Karpas-422 (cell line): ENCODE measurements around the gene ARHGAP22. TPM values are rescaled to one million over a fixed set of nuclear protein-coding genes. Genes with fewer than 3 reads are reported as not detected.
"Not testable (repeated sequence)": the region's sequence is repeated elsewhere in the genome, so short reads cannot be mapped to it uniquely, and the experiment has no call there.

Source experiments
- DNase-seq: peaks from one replicate; pipeline ENCODE4 v3.0.0-alpha.2; 2015
- H2AFZ ChIP-seq: fragments of 200-600 bp; sonication (generic); 2 replicates; pipeline ENCODE4 v1.6.1; 2014; ENCODE audit warnings: antibody characterized with exemption, low read length, mixed read lengths
- H3K27ac ChIP-seq: fragments of 200-600 bp; sonication (generic); 2 replicates; pipeline ENCODE4 v1.5.1; 2014; ENCODE audit warnings: mild to moderate bottlenecking, low read length, moderate library complexity
- H3K27me3 ChIP-seq: fragments of 200-600 bp; sonication (generic); 2 replicates; pipeline ENCODE4 v1.6.1; 2014; ENCODE audit warnings: low read length, mixed read lengths
- H3K36me3 ChIP-seq: fragments of 200-600 bp; sonication (generic); 2 replicates; pipeline ENCODE4 v1.6.1; 2014; ENCODE audit warnings: low read length, mixed read lengths; ENCODE audit not compliant: insufficient read depth
- H3K4me1 ChIP-seq: fragments of 200-600 bp; sonication (generic); 2 replicates; pipeline ENCODE4 v1.6.1; 2014; ENCODE audit warnings: mild to moderate bottlenecking, low read length, mixed read lengths
- H3K4me2 ChIP-seq: fragments of 200-600 bp; sonication (generic); 2 replicates; pipeline ENCODE4 v1.6.1; 2014; ENCODE audit warnings: low read length, low read depth, mild to moderate bottlenecking; ENCODE audit not compliant: poor library complexity, severe bottlenecking
- H3K4me3 ChIP-seq: fragments of 200-600 bp; sonication (generic); 2 replicates; pipeline ENCODE4 v1.5.1; 2014; ENCODE audit warnings: mild to moderate bottlenecking, antibody characterized with exemption, low read length, mixed read lengths
- H3K79me2 ChIP-seq: fragments of 200-600 bp; sonication (generic); 2 replicates; pipeline ENCODE4 v1.6.1; 2014; ENCODE audit warnings: mild to moderate bottlenecking, low read length, mixed read lengths
- H3K9ac ChIP-seq: fragments of 200-600 bp; sonication (generic); 2 replicates; pipeline ENCODE4 v1.6.0; 2014; ENCODE audit warnings: low read length
- H3K9me2 ChIP-seq: fragments of 200-600 bp; sonication (generic), shearing (Covaris generic); replicated peaks from 2 replicates; pipeline ENCODE4 v1.6.0; 2014; ENCODE audit warnings: mild to moderate bottlenecking, low read length, moderate library complexity; ENCODE audit not compliant: insufficient read depth
- H3K9me3 ChIP-seq: fragments of 300-700, 200-600 bp; sonication (generic); 2 replicates; pipeline ENCODE4 v1.6.1; 2014; ENCODE audit warnings: low read length, mixed read lengths
- H4K20me1 ChIP-seq: fragments of 200-600 bp; sonication (generic); 2 replicates; pipeline ENCODE4 v1.6.1; 2014; ENCODE audit warnings: mild to moderate bottlenecking, antibody characterized with exemption, low read length, low read depth; ENCODE audit not compliant: insufficient read depth
- total RNA-seq: library from RNA; depleted of rRNA; stranded (reverse); fragments of >200 nt; shearing (Covaris generic); gene quantifications from 2 replicates; pipeline ENCODE4 v1.2.3, GENCODE V29; 2014; ENCODE audit warnings: low replicate concordance

Gene ARHGAP22
- total RNA-seq, 1 experiment from 2014 or later, result 0.07 TPM

GRCh38 chr10:48648172-48648942 lies 43.5 kb upstream of the ARHGAP22 start:
- no peaks in the 10 kb centered on the region for H4K20me1 ChIP-seq
- DNase-seq, result no peak
- no peak overlapping the region for H3K4me3 ChIP-seq
- H3K4me2 ChIP-seq, result no peak overlapping the region
- no peaks in the 10 kb centered on the region for H3K9me2 ChIP-seq
- H3K79me2 ChIP-seq, result no peaks in the 10 kb centered on the region
- no peak overlapping the region for H2AFZ ChIP-seq
- H3K27me3 ChIP-seq, result peaks cover 2% of the 10 kb centered on the region; the same call in 1 of the 2 replicates
- peaks cover 6% of the 10 kb centered on the region for H3K4me1 ChIP-seq
- no peak overlapping the region for H3K9ac ChIP-seq
- no peak overlapping the region for H3K27ac ChIP-seq
- no peaks in the 10 kb centered on the region for H3K9me3 ChIP-seq
- H3K36me3 ChIP-seq, result no peaks in the 10 kb centered on the region

- not testable (repeated sequence) for H3K9me3 ChIP-seq, H3K4me3 ChIP-seq, H3K9me2 ChIP-seq, H3K9ac ChIP-seq, H3K4me2 ChIP-seq, H3K27ac ChIP-seq, H4K20me1 ChIP-seq, DNase-seq, H3K4me1 ChIP-seq, H2AFZ ChIP-seq, H3K27me3 ChIP-seq, H3K79me2 ChIP-seq, H3K36me3 ChIP-seq
These were observed 42.2 kb upstream of the ARHGAP22 start for GRCh38 chr10:48647073-48647472.

DNA sequence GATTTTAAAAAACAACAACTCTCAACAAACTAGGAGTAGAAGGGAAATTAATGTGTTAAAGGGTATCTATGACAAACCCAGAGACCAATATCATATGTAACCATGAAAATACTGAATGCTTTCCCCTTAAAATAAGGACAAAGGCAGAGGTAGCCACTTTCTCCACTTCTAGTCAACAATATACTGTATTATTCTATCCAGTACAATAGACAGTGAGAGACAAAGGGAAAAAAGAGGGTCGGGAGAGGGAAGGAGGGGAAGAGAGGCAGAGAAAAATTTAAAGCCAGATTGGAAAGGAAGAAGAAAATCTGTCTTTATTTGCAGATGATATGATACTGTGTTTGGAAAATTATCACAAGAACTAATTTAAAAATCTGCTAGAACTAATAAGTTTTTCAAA lies 40.7 kb upstream of the ARHGAP22 start:
- H3K4me3 ChIP-seq, result no peak overlapping the region
- no peaks in the 10 kb centered on the region for H3K9me2 ChIP-seq
- H3K9me3 ChIP-seq, result no peaks in the 10 kb centered on the region
- DNase-seq, result no peak
- no peak overlapping the region for H3K4me2 ChIP-seq
- H2AFZ ChIP-seq, result no peak overlapping the region
- H3K79me2 ChIP-seq, result no peaks in the 10 kb centered on the region
- H3K36me3 ChIP-seq, result no peaks in the 10 kb centered on the region
- H3K27ac ChIP-seq, result no peak overlapping the region
- peaks cover 2% of the 10 kb centered on the region; the same call in 1 of the 2 replicates for H3K27me3 ChIP-seq
- no peak overlapping the region for H3K9ac ChIP-seq
- no peaks in the 10 kb centered on the region for H4K20me1 ChIP-seq
- peaks cover 6% of the 10 kb centered on the region for H3K4me1 ChIP-seq

- H4K20me1 ChIP-seq, H3K27me3 ChIP-seq, H3K27ac ChIP-seq, H3K4me2 ChIP-seq, H2AFZ ChIP-seq, H3K9ac ChIP-seq, H3K79me2 ChIP-seq, DNase-seq, H3K9me2 ChIP-seq, H3K4me3 ChIP-seq, H3K36me3 ChIP-seq, H3K9me3 ChIP-seq: not testable (repeated sequence)
- peaks cover 14% of the 10 kb centered on the region for H3K4me1 ChIP-seq
These were observed 36.3 kb upstream of the ARHGAP22 start for GRCh38 chr10:48641099-48641690.

- H4K20me1 ChIP-seq, result no peaks in the 10 kb centered on the region
- H3K9ac ChIP-seq, result no peak overlapping the region
- H3K4me1 ChIP-seq, result peaks cover 23% of the 10 kb centered on the region
- H3K9me2 ChIP-seq, result no peaks in the 10 kb centered on the region
- H3K4me2 ChIP-seq, result no peak overlapping the region
- H3K4me3 ChIP-seq, result no peak overlapping the region
- H3K27ac ChIP-seq, result no peak overlapping the region
- peaks cover 2% of the 10 kb centered on the region; the same call in 1 of the 2 replicates for H3K27me3 ChIP-seq
- DNase-seq, result no peak
- H3K36me3 ChIP-seq, result no peaks in the 10 kb centered on the region
- H3K9me3 ChIP-seq, result no peaks in the 10 kb centered on the region
- H2AFZ ChIP-seq, result no peak overlapping the region
- H3K79me2 ChIP-seq, result no peaks in the 10 kb centered on the region
These were observed 35.5 kb upstream of the ARHGAP22 start for GRCh38 chr10:48640326-48640725.

DNA sequence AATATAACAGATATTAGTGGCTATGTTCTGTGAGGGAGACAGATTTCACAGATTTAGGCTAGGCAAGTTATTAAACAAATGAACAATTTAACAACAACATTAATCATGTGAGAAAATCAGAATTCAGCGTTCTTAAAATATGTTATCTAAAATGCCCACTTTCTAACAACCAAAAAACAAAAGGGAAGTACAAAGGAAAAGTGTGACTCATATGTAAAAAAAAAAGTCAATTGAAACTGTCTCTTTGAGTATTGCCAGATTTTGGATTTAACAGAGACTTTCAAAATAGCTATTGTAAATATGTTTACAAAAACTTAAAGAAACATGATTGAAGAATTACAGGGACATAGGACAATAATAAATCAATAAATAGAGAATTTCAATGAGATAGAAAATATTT lies 34.8 kb upstream of the ARHGAP22 start:
- H3K9ac ChIP-seq, result no peak overlapping the region
- no peak overlapping the region for H3K4me2 ChIP-seq
- H3K27me3 ChIP-seq, result no peaks in the 10 kb centered on the region
- no peak overlapping the region for H3K27ac ChIP-seq
- peaks cover 29% of the 10 kb centered on the region for H3K4me1 ChIP-seq
- H2AFZ ChIP-seq, result no peak overlapping the region
- H3K36me3 ChIP-seq, result no peaks in the 10 kb centered on the region
- no peak for DNase-seq
- H3K9me3 ChIP-seq, result no peaks in the 10 kb centered on the region
- no peaks in the 10 kb centered on the region for H3K9me2 ChIP-seq
- no peak overlapping the region for H3K4me3 ChIP-seq
- no peaks in the 10 kb centered on the region for H4K20me1 ChIP-seq
- no peaks in the 10 kb centered on the region for H3K79me2 ChIP-seq

DNA sequence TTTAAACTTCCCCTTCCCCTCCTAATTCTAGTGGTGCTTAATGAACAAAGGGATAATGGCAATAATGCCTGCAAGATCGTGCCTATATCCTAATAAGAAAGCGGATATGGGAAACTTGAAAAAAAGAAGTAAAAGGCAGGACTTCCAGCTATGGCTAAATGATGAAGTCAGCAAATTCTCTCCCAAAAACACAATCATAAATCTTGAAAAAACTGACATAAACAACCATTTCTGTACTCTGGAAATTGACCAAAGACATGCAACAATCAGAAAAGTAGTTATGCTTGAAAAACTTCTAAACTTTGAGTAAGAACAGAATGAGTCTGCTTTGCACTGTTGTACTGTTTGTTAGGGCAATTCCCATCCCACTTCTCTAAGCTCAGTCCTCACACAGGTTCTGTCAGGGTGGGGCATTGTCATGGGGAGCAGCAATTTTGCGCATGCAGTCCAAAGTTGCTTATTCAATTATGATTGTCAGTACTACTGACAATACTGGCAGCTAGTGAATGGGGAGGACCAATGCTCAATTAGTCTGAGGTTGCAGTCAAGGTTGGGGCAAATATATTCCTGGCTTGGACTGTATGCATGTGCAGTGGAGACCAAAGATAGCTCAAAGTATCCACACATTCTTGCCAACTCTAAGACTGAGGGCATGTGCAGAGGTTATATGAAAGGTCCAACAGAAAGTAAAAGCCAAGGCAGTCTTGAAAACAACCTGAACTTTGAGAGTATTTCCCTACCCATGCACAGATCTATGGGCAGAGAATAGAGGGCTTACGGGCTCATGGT lies 34.1 kb upstream of the ARHGAP22 start:
- H3K79me2 ChIP-seq, result no peaks in the 10 kb centered on the region
- no peak overlapping the region for H3K9ac ChIP-seq
- no peak for DNase-seq
- no peak overlapping the region for H3K4me3 ChIP-seq
- no peak overlapping the region for H3K4me2 ChIP-seq
- no peaks in the 10 kb centered on the region for H4K20me1 ChIP-seq
- H3K27me3 ChIP-seq, result no peaks in the 10 kb centered on the region
- no peaks in the 10 kb centered on the region for H3K9me3 ChIP-seq
- no peaks in the 10 kb centered on the region for H3K36me3 ChIP-seq
- H3K9me2 ChIP-seq, result no peaks in the 10 kb centered on the region
- H3K4me1 ChIP-seq, result peaks cover 36% of the 10 kb centered on the region
- H3K27ac ChIP-seq, result no peak overlapping the region
- H2AFZ ChIP-seq, result no peak overlapping the region

DNA sequence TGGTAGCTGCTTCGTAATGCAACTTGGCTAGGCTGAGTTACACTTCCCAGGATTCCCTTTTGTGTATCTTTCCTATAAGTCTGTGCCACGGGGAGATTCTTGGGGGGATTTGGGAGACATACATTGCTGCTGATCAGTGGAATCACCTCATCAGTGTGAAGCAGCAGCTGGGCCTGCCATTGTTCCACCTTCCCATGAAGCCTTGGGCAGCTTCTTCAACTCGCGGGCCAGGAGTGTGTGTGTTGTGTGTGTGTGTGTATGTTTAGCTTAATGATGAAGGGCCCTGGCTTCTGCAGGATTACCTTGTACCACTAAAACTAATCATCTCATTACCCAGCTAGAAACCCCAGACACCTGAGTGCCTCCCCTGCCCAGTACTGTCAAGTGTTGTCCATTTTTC lies 33.3 kb upstream of the ARHGAP22 start:
- Histone ChIP-seq H3K27ac (no peak overlapping the region), H3K36me3 (no peaks in the 10 kb centered on the region)
- DNase-seq, result no peak

More for the DNA sequence above, 33.3 kb upstream of the ARHGAP22 start:
- Histone ChIP-seq H3K79me2 (no peaks in the 10 kb centered on the region), H3K4me2 (no peak overlapping the region), H3K9ac (no peak overlapping the region), H2AFZ (no peak overlapping the region), H3K9me3 (no peaks in the 10 kb centered on the region), H3K4me3 (no peak overlapping the region), H3K9me2 (no peaks in the 10 kb centered on the region), H3K27me3 (no peaks in the 10 kb centered on the region), H4K20me1 (no peaks in the 10 kb centered on the region), H3K4me1 (peaks cover 44% of the 10 kb centered on the region)
